Esophagus muscularis mucosa (tissue), 3 donors: Measurements from ENCODE around the gene TRIM28.

Source experiments
- POLR2AphosphoS5 ChIP-seq, 2 donors: sonication (generic); formaldehyde crosslinking; IDR thresholded peaks; one replicate each; pipeline ENCODE4 v1.6.1; 2017; ENCODE audit warnings: antibody characterized with exemption in 2 of 2
- TF ChIP-seq, protein P1 (sequence below), 3 experiments: fragments of 200-600 bp in 2 of 3; fragments of 450-650 bp in 1 of 3; sonication (generic) in 2 of 3; IDR thresholded peaks; one replicate each; pipeline ENCODE4 v1.5.1; 2017 to 2019; ENCODE audit warnings: antibody characterized with exemption in 3 of 3, mild to moderate bottlenecking in 2 of 3, moderate library complexity in 1 of 3

DNA sequence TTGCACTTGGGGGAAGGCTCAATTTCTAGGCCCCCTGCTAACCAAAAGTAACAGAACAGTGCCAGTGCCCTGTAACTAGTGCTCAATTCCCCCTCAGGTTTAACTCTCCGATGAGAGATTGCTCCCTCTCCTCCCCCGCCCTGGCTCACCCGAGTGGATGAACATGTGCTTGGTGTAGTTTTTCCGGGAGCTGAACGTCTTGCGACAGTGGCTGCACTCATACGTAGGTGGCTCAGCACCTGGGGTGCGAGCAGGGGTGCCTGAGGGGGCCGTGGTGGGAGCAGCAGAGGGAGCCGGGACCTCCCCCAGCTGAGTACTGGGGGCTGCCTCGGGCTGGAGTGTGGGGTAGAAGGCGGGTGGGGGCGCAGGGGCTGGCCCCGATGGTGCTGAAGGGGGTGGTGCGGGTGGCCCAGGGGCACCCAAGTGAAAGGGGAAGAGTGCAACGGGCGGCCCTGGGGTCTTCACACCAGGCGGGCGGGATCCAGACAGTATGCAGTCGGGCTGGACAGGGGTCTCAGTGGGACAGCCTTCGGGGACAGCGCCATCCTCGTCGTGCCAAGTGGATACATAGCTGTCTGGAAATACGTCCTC lies 27.5 kb upstream of the TRIM28 start:
- TF ChIP-seq POLR2AphosphoS5 (IDR thresholded peaks at IDR 0.05): no peak
- TF ChIP-seq, protein P1, sequence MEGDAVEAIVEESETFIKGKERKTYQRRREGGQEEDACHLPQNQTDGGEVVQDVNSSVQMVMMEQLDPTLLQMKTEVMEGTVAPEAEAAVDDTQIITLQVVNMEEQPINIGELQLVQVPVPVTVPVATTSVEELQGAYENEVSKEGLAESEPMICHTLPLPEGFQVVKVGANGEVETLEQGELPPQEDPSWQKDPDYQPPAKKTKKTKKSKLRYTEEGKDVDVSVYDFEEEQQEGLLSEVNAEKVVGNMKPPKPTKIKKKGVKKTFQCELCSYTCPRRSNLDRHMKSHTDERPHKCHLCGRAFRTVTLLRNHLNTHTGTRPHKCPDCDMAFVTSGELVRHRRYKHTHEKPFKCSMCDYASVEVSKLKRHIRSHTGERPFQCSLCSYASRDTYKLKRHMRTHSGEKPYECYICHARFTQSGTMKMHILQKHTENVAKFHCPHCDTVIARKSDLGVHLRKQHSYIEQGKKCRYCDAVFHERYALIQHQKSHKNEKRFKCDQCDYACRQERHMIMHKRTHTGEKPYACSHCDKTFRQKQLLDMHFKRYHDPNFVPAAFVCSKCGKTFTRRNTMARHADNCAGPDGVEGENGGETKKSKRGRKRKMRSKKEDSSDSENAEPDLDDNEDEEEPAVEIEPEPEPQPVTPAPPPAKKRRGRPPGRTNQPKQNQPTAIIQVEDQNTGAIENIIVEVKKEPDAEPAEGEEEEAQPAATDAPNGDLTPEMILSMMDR (IDR thresholded peaks at IDR 0.05): no peak
